ENCODE data around the gene PDXP. TPM values are rescaled to one million over a fixed set of nuclear protein-coding genes. Genes with fewer than 3 reads are reported as not detected.

Gene PDXP
- total and polyA plus RNA-seq, 2 of the 4 experiments (the other 2 are of a cell fraction) = 5.4 to 24.1 TPM

DNA sequence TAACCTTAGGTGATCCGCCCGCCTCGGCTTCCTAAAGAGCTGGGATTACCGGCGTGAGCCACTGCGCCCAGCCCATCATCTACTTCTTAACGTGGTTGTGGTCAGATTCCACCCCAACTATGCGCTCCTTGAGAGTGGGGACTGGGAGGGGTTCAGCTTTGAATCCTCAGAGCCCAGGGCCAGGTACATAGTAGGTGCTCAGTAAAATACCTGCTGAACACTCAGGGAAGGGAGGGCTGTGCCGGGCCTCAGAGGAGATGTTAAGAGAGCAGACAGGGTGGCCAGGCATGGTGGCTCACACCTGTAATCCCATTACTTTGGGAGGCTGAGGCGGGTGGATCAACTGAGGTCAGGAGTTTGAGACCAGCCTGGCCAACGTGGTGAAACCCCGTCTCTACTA lies 15.7 kb downstream of the PDXP start:
- Histone ChIP-seq H3K79me1 (ENCODE audit: low read depth in 1 of 2, low read length in 2 of 2) (peaks cover 9 to 65% of the 10 kb centered on the region in 2 experiments; a peak in 3 of 4 replicates), H2AK5ac (ENCODE audit: low read depth, low read length) (peak overlapping the region; percentile 47), H3K36me3 (ENCODE audit: control insufficient read depth, insufficient read depth, low read length) (peaks cover 20% of the 10 kb centered on the region), H3K4me2 (ENCODE audit: low read depth, low read length) (no peak overlapping the region), H3K4me3 (ENCODE audit: insufficient read depth, low read depth, low read length) (no peak overlapping the region), H3K56ac (ENCODE audit: extremely low read depth, insufficient read depth, low read length) (no peak overlapping the region; the same call in 1 of the 2 replicates), H3K27me3 (ENCODE audit: control insufficient read depth, insufficient read depth, low read length) (no peaks in the 10 kb centered on the region), H3K9me3 (ENCODE audit: control insufficient read depth, insufficient read depth, low read length) (no peaks in the 10 kb centered on the region), H3K4me1 (ENCODE audit: control insufficient read depth, insufficient read depth, low read length) (peaks cover 11% of the 10 kb centered on the region), H3K27ac (ENCODE audit: insufficient read depth, low read length) (peak overlapping the region; percentile 84), H3K9me1 (ENCODE audit: insufficient read depth, low read length) (no peaks in the 10 kb centered on the region; the same call in 1 of the 2 replicates), H2BK5ac (ENCODE audit: low read depth, low read length, poor library complexity, severe bottlenecking) (peak overlapping the region; percentile 66), H3K9ac (ENCODE audit: low read depth, low read length) (peak overlapping the region; percentile 16; the same call in 1 of the 2 replicates), H2BK120ac (ENCODE audit: low read depth, low read length) (peak overlapping the region; percentile 44), H2AFZ (replicated peaks; ENCODE audit: low read length, poor library complexity) (no peak overlapping the region), H4K91ac (ENCODE audit: insufficient read depth, low read depth, low read length) (peak overlapping the region; percentile 90), H3K14ac (replicated peaks; ENCODE audit: low read depth, low read length) (peak overlapping the region; percentile 91), H3K18ac (ENCODE audit: low read depth, low read length) (peak overlapping the region; percentile 53; the same call in 1 of the 2 replicates), H3K23ac (ENCODE audit: low read depth, low read length) (peak overlapping the region; percentile 38; the same call in 1 of the 2 replicates), H4K20me1 (ENCODE audit: insufficient read depth, low read length) (peaks cover 43% of the 10 kb centered on the region), H2BK20ac (ENCODE audit: low read depth, low read length) (peak overlapping the region; percentile 61), H3K4ac (ENCODE audit: low read depth, low read length) (peak overlapping the region; percentile 90), H4K8ac (ENCODE audit: low read depth in 2 of 2, low read length in 2 of 2) (peak overlapping the region; percentile 66 to 75), H2BK15ac (ENCODE audit: low read depth, low read length) (peak overlapping the region; percentile 89; the same call in 2 of the 3 replicates), H2AK9ac (replicated peaks; ENCODE audit: low read depth, low read length, poor library complexity) (peak overlapping the region; percentile 92), H4K5ac (ENCODE audit: low read depth, low read length) (peak overlapping the region; percentile 91)
- WGBS, 2 experiments (ENCODE audit: extremely low coverage in 2 of 2, insufficient read length in 1 of 2) = no CpG with 5 or more reads among the region's 12 CpGs
- no peak for ATAC-seq (ENCODE audit: low read depth)
- POLR2A ChIA-PET (ENCODE audit: unreplicated experiment) = no interaction called here
- in situ Hi-C loops (cut with MboI; ENCODE audit: low sequenced_read_pairs) (no loop called here), intact Hi-C loops (cut with micrococcal nuclease) (no loop called here), dilution Hi-C loops (cut with HindIII; ENCODE audit: low sequenced_read_pairs, unreplicated experiment) (no loop called here)
- BruUV-seq (replicated peaks) = no TSS peak
- CTCF ChIA-PET = no interaction called here
- no peak for TF ChIP-seq MXI1 (IDR thresholded peaks at IDR 0.05; ENCODE audit: borderline replicate concordance, low read depth, low read length)
- TF ChIP-seq, protein P1, sequence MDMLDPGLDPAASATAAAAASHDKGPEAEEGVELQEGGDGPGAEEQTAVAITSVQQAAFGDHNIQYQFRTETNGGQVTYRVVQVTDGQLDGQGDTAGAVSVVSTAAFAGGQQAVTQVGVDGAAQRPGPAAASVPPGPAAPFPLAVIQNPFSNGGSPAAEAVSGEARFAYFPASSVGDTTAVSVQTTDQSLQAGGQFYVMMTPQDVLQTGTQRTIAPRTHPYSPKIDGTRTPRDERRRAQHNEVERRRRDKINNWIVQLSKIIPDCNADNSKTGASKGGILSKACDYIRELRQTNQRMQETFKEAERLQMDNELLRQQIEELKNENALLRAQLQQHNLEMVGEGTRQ (IDR thresholded peaks at IDR 0.05; ENCODE audit: low read depth, low read length) = no peak
- no peak for TF ChIP-seq CEBPB (IDR thresholded peaks at IDR 0.05; ENCODE audit: low read depth, low read length)
- TF ChIP-seq POLR2A (IDR thresholded peaks at IDR 0.05; ENCODE audit: low read depth, low read length) = no peak
- TF ChIP-seq, protein P2, sequence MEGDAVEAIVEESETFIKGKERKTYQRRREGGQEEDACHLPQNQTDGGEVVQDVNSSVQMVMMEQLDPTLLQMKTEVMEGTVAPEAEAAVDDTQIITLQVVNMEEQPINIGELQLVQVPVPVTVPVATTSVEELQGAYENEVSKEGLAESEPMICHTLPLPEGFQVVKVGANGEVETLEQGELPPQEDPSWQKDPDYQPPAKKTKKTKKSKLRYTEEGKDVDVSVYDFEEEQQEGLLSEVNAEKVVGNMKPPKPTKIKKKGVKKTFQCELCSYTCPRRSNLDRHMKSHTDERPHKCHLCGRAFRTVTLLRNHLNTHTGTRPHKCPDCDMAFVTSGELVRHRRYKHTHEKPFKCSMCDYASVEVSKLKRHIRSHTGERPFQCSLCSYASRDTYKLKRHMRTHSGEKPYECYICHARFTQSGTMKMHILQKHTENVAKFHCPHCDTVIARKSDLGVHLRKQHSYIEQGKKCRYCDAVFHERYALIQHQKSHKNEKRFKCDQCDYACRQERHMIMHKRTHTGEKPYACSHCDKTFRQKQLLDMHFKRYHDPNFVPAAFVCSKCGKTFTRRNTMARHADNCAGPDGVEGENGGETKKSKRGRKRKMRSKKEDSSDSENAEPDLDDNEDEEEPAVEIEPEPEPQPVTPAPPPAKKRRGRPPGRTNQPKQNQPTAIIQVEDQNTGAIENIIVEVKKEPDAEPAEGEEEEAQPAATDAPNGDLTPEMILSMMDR (conservative IDR thresholded peaks at IDR 0.05; ENCODE audit: low read depth, low read length) = no peak
- TF ChIP-seq RFX5 (IDR thresholded peaks at IDR 0.05; ENCODE audit: low read depth, low read length) = no peak
- TF ChIP-seq, protein P3, sequence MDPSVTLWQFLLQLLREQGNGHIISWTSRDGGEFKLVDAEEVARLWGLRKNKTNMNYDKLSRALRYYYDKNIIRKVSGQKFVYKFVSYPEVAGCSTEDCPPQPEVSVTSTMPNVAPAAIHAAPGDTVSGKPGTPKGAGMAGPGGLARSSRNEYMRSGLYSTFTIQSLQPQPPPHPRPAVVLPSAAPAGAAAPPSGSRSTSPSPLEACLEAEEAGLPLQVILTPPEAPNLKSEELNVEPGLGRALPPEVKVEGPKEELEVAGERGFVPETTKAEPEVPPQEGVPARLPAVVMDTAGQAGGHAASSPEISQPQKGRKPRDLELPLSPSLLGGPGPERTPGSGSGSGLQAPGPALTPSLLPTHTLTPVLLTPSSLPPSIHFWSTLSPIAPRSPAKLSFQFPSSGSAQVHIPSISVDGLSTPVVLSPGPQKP (IDR thresholded peaks at IDR 0.05; ENCODE audit: borderline replicate concordance, low read depth, low read length) = no peak
- TF ChIP-seq CHD1 (IDR thresholded peaks at IDR 0.05; ENCODE audit: low read depth, low read length) = no peak
- no peak for TF ChIP-seq RCOR1 (IDR thresholded peaks at IDR 0.05; ENCODE audit: insufficient replicate concordance, low read length)
- TF ChIP-seq NFE2L2 (IDR thresholded peaks at IDR 0.05; ENCODE audit: low read depth, low read length) = no peak
- no peak for TF ChIP-seq RAD21 (IDR thresholded peaks at IDR 0.05; ENCODE audit: low read length)
- TF ChIP-seq MAFK (IDR thresholded peaks at IDR 0.05; ENCODE audit: low read depth, low read length) = no peak
- no peak for DNase-seq
